Measurements from ENCODE around the gene NT5M. TPM values are rescaled to one million over a fixed set of nuclear protein-coding genes. Genes with fewer than 3 reads are reported as not detected.

The NT5M gene
- total RNA-seq, 1 donor from 2014 or later, result 1.9 TPM

GRCh38 chr17:17345686-17346427 lies 42.7 kb downstream of the NT5M start:
- intact Hi-C loops (cut with DNase I), result no loop called here
- Histone ChIP-seq H3K4me1 (no peaks in the 10 kb centered on the region), H3K27me3 (no peaks in the 10 kb centered on the region), H3K9me3 (no peaks in the 10 kb centered on the region), H3K36me3 (no peaks in the 10 kb centered on the region), H3K27ac (no peak overlapping the region), H3K4me3 (no peak overlapping the region)
- no peak for ATAC-seq
- DNase-seq, result peak; percentile 40
- TF ChIP-seq CTCF (IDR thresholded peaks at IDR 0.05), result no peak

GRCh38 chr17:17346428-17347233 lies 43.5 kb downstream of the NT5M start:
- Histone ChIP-seq H3K36me3 (no peaks in the 10 kb centered on the region), H3K4me3 (no peak overlapping the region), H3K27ac (no peak overlapping the region), H3K4me1 (no peaks in the 10 kb centered on the region), H3K27me3 (no peaks in the 10 kb centered on the region), H3K9me3 (no peaks in the 10 kb centered on the region)
- DNase-seq (peak; percentile 63), ATAC-seq (peak; percentile 8)
- no peak for TF ChIP-seq CTCF (IDR thresholded peaks at IDR 0.05)
- intact Hi-C loops (cut with DNase I), result no loop called here

GRCh38 chr17:17347234-17347955 lies 44.2 kb downstream of the NT5M start:
- TF ChIP-seq CTCF (IDR thresholded peaks at IDR 0.05), result no peak
- Histone ChIP-seq H3K27me3 (no peaks in the 10 kb centered on the region), H3K36me3 (no peaks in the 10 kb centered on the region), H3K4me1 (no peaks in the 10 kb centered on the region), H3K4me3 (no peak overlapping the region), H3K9me3 (no peaks in the 10 kb centered on the region), H3K27ac (no peak overlapping the region)
- no peak for ATAC-seq
- DNase-seq, result peak; percentile 31
- intact Hi-C loops (cut with DNase I), result no loop called here

GRCh38 chr17:17347956-17348871 lies 45.0 kb downstream of the NT5M start:
- DNase-seq, result peak; percentile 48
- ATAC-seq, result no peak

More at GRCh38 chr17:17347956-17348871, 45.0 kb downstream of the NT5M start:
- H3K4me1 ChIP-seq, result no peaks in the 10 kb centered on the region
- no peaks in the 10 kb centered on the region for H3K9me3 ChIP-seq
- H3K27me3 ChIP-seq, result no peaks in the 10 kb centered on the region
- no peaks in the 10 kb centered on the region for H3K36me3 ChIP-seq
- H3K27ac ChIP-seq, result no peak overlapping the region
- no peak overlapping the region for H3K4me3 ChIP-seq
- intact Hi-C loops (cut with DNase I), result no loop called here
- no peak for TF ChIP-seq CTCF (IDR thresholded peaks at IDR 0.05)

Data from upper lobe of right lung (tissue), 1 donor.